Tibial artery (tissue), 4 donors: ENCODE results near the gene F2R.
"Not testable (repeated sequence)": the region's sequence is repeated elsewhere in the genome, so short reads cannot be mapped to it uniquely, and the experiment has no call there.

Source experiments
- DNase-seq, 2 donors: peaks; one replicate each; pipeline ENCODE4 v3.0.0-alpha.2; 2019
- H3K27ac ChIP-seq, 2 donors: fragments of 200-600 bp; sonication (generic) in 1 of 2; 1 replicate in 1 of 2; 2 replicates in 1 of 2; pipeline ENCODE4 v1.5.1; 2018 to 2019; ENCODE audit warnings: mild to moderate bottlenecking in 1 of 2
- H3K27me3 ChIP-seq, 2 donors: fragments of 200-600 bp; sonication (generic) in 1 of 2; one replicate each; pipeline versions ENCODE4 v1.5.1 to v1.6.0; 2016 to 2019
- H3K36me3 ChIP-seq, 3 donors: fragments of 200-600 bp; sonication (generic) in 2 of 3; one replicate each; pipeline ENCODE4 v1.5.1; 2016 to 2019; ENCODE audit warnings: mild to moderate bottlenecking in 2 of 3
- H3K4me1 ChIP-seq, 4 donors: fragments of 200-600 bp; sonication (generic) in 2 of 4; 1 replicate in 3 of 4; 2 replicates in 1 of 4; pipeline ENCODE4 v1.5.1; 2016 to 2019
- H3K4me3 ChIP-seq, 2 donors: fragments of 200-600 bp; sonication (generic) in 1 of 2; 1 replicate in 1 of 2; 2 replicates in 1 of 2; pipeline ENCODE4 v1.5.1; 2018 to 2019; ENCODE audit warnings: mild to moderate bottlenecking in 2 of 2
- H3K9me3 ChIP-seq, 3 donors: fragments of 200-600 bp; sonication (generic) in 1 of 3; one replicate each; pipeline ENCODE4 v1.5.1; 2016 to 2019
- CTCF ChIP-seq, 2 experiments: fragments of 200-600 bp in 1 of 2; fragments of 450-650 bp in 1 of 2; IDR thresholded peaks; one replicate each; pipeline ENCODE4 v1.5.1; 2017 to 2019; ENCODE audit warnings: antibody characterized with exemption in 2 of 2, mild to moderate bottlenecking in 1 of 2, moderate library complexity in 1 of 2
- intact Hi-C: fragments of 100-400 bp; cut with DNase I; formaldehyde crosslinking; loops from one replicate; pipeline ENCODE4 v1.15.0; 2023; ENCODE audit warnings: low total_unique reads

The F2R gene

GRCh38 chr5:76673125-76673524, 42.8 kb upstream of the F2R start:
- no peaks in the 10 kb centered on the region for H3K9me3 ChIP-seq
- intact Hi-C loops: no loop called here
- H3K27me3 ChIP-seq: no peaks in the 10 kb centered on the region
- no peaks in the 10 kb centered on the region for H3K4me1 ChIP-seq
- DNase-seq: no peak
- H3K4me3 ChIP-seq: no peak overlapping the region
- H3K27ac ChIP-seq: no peak overlapping the region
- TF ChIP-seq CTCF (IDR thresholded peaks at IDR 0.05): no peak
- no peaks in the 10 kb centered on the region for H3K36me3 ChIP-seq

GRCh38 chr5:76674330-76675066, 41.4 kb upstream of the F2R start:
- no peaks in the 10 kb centered on the region for H3K9me3 ChIP-seq
- H3K36me3 ChIP-seq: no peaks in the 10 kb centered on the region
- no peak for DNase-seq
- no peak for TF ChIP-seq CTCF (IDR thresholded peaks at IDR 0.05)
- no peak overlapping the region for H3K27ac ChIP-seq
- intact Hi-C loops: no loop called here
- no peak overlapping the region for H3K4me3 ChIP-seq
- no peaks in the 10 kb centered on the region for H3K27me3 ChIP-seq
- H3K4me1 ChIP-seq: no peaks in the 10 kb centered on the region

GRCh38 chr5:76675364-76675763, 40.6 kb upstream of the F2R start:
- no peaks in the 10 kb centered on the region for H3K4me1 ChIP-seq
- H3K4me3 ChIP-seq: no peak overlapping the region
- H3K27me3 ChIP-seq: no peaks in the 10 kb centered on the region
- no peaks in the 10 kb centered on the region for H3K9me3 ChIP-seq
- no peak overlapping the region for H3K27ac ChIP-seq
- intact Hi-C loops: no loop called here
- TF ChIP-seq CTCF (IDR thresholded peaks at IDR 0.05): no peak
- H3K36me3 ChIP-seq: no peaks in the 10 kb centered on the region
- DNase-seq: no peak

GRCh38 chr5:76677849-76678472, 38.0 kb upstream of the F2R start:
- no peaks in the 10 kb centered on the region for H3K27me3 ChIP-seq
- intact Hi-C loops: no loop called here
- TF ChIP-seq CTCF (IDR thresholded peaks at IDR 0.05): no peak
- no peaks in the 10 kb centered on the region for H3K36me3 ChIP-seq
- no peak overlapping the region for H3K4me3 ChIP-seq
- DNase-seq: no peak
- H3K27ac ChIP-seq: no peak overlapping the region
- no peaks in the 10 kb centered on the region for H3K9me3 ChIP-seq
- H3K4me1 ChIP-seq: no peaks in the 10 kb centered on the region

DNA sequence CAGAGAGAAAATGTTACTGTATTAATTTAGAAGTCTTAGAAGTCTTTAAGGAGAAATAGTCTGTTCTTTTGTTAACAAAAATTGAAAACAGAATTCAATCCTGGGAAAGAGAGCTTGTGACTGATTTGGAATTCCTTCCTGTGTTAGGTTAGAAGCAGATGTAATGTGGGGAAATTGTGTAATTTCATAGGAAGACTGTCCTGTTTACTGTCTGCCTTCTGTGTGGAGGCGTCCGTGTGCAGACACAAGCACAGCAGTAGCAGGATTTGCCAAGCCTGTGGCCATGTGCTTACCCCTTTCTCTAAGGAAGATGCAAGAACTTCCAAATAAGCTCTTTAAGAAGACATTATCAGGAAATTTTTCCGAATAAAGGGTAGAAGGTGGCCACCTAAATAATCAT, 36.7 kb upstream of the F2R start:
- H3K4me1 ChIP-seq: no peaks in the 10 kb centered on the region
- no peaks in the 10 kb centered on the region for H3K9me3 ChIP-seq
- no peak for DNase-seq
- intact Hi-C loops: no loop called here
- no peak overlapping the region for H3K4me3 ChIP-seq
- no peaks in the 10 kb centered on the region for H3K27me3 ChIP-seq
- H3K27ac ChIP-seq: no peak overlapping the region
- H3K36me3 ChIP-seq: no peaks in the 10 kb centered on the region
- TF ChIP-seq CTCF (IDR thresholded peaks at IDR 0.05): no peak

DNA sequence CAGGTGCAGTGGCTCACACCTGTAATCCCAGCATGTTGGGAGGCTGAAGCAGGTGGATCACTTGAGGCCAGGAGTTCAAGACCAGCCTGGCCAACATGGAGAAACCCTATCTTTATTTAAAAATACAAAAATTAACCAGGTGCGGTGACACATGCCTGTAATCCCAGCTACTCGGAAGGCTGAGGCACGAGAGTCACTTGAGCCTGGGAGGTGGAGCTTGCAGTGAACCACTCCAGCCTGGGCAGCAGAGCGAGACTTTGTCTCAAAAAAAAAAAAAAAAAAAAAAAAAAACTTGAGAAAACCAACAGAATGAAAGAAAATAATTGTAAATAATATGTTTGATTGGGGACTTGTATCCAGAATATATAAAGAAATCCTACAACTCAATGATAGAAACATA, 35.1 kb upstream of the F2R start:
- H3K36me3 ChIP-seq, H3K9me3 ChIP-seq, H3K27me3 ChIP-seq, intact Hi-C loops, DNase-seq, H3K4me1 ChIP-seq, H3K4me3 ChIP-seq, H3K27ac ChIP-seq: not testable (repeated sequence)
